HFF-Myc (cell line): ENCODE data around the gene IGIP.
A peak's percentile ranks its signal among the peaks of the same experiment; 100 is the strongest.
"Not testable (repeated sequence)": the region's sequence is repeated elsewhere in the genome, so short reads cannot be mapped to it uniquely, and the experiment has no call there.

Experiments
- DNase-seq: peaks from one replicate; pipeline ENCODE4 v3.0.0-alpha.2; 2011; ENCODE audit warnings: low read depth; ENCODE audit errors: extremely low read depth
- H3K4me3 ChIP-seq: replicated peaks from 2 replicates; pipeline ENCODE4 v1.5.1; 2011; ENCODE audit warnings: low read depth, mild to moderate bottlenecking, control low read depth, low read length
- TF ChIP-seq, protein P1 (sequence below): IDR thresholded peaks from 2 replicates; pipeline ENCODE4 v1.5.1; 2012; ENCODE audit warnings: mild to moderate bottlenecking, low read depth, low read length, control low read depth; ENCODE audit errors: missing control alignments

IGIP gene

DNA sequence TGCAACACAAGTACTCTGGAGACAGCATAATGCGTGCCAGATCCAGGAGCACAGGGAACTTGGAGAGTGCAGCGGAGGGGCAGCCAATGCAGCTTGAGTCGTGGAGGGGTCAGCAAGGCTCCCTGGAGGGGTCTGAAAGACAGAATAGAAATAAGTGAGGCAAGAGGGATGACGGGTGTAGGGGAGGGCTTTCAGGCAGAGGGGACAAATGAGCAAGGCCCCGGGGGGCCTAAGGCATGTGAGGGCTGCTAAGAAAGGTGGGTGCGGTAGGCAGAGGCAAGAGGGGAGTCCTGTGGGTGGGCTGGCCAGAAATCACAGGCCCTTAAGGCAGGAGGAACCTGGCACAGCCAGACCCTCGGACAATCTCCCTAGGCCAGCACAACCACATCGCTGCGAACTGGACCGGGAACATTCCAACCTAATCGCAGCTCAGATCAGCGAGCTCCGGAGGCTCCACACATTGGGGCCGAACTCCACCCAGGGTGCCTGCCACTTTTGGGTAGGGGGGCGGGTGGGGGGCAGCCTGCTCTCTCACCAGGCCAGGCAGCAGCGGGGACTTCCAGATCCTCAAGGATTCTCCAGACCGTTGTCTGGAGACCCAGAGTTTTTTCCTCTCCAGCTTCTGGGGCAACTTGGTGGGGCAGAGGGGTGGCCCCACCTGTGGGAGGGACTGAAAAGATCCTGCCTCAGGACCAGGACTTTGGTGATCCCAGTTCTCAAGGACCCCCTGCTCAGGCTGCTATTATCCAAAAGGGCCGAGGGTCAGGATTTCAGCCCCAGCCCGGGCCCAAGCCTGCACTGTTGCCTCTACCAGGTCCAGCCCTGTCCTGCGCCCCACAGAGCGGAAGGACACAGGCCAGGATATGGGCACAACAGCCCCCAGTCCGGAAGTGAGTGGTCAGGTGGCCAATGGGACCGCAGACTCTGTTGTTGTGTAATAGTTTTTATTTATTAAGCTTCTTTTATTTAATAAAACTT lies 26.6 kb downstream of the IGIP start:
- H3K4me3 ChIP-seq, result no peak overlapping the region
- no peak for DNase-seq
- TF ChIP-seq, protein P1, sequence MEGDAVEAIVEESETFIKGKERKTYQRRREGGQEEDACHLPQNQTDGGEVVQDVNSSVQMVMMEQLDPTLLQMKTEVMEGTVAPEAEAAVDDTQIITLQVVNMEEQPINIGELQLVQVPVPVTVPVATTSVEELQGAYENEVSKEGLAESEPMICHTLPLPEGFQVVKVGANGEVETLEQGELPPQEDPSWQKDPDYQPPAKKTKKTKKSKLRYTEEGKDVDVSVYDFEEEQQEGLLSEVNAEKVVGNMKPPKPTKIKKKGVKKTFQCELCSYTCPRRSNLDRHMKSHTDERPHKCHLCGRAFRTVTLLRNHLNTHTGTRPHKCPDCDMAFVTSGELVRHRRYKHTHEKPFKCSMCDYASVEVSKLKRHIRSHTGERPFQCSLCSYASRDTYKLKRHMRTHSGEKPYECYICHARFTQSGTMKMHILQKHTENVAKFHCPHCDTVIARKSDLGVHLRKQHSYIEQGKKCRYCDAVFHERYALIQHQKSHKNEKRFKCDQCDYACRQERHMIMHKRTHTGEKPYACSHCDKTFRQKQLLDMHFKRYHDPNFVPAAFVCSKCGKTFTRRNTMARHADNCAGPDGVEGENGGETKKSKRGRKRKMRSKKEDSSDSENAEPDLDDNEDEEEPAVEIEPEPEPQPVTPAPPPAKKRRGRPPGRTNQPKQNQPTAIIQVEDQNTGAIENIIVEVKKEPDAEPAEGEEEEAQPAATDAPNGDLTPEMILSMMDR, result no peak

DNA sequence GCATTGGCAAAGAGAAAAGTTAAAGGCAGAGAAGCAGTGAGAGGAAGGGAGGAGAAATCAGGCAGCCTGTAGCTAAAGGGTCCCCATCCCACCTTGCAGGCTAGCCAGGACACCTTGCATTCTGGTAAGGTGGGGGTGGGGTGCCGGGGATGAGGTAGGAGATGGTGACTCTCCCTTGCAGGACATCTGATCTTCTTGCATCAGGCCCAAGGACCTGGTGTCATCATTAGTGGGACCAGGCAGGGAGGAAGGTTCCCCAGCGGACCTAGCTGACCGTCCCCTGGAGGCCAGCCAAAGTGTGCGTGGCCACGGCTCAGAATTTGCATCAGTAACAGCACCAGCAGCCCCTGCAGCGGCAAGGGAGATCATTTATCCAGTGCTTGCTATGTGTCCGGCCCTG lies 27.5 kb downstream of the IGIP start:
- H3K4me3 ChIP-seq, result no peak overlapping the region
- TF ChIP-seq, protein P1, result no peak
- no peak for DNase-seq

DNA sequence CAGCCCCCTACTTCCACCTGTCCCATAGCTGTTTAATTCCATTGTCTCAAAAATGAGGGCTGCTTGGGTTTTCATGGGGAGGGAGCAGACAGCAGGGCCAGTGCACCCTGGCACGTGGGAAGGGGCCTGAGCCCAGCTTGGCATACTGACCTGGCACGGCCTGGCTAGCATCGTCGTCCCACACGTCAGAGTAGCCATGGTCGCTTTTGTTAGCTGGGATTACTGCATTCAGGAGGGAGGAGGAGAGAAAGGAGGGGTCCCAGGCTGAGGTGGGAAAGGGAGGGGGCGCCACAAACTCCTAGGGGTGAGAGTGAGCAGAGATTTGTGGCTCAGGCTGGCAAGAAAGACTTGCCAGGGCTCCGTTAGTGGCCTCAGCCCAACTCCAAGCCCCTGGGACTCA lies 28.2 kb downstream of the IGIP start:
- TF ChIP-seq, protein P1, result no peak
- no peak overlapping the region for H3K4me3 ChIP-seq
- no peak for DNase-seq

DNA sequence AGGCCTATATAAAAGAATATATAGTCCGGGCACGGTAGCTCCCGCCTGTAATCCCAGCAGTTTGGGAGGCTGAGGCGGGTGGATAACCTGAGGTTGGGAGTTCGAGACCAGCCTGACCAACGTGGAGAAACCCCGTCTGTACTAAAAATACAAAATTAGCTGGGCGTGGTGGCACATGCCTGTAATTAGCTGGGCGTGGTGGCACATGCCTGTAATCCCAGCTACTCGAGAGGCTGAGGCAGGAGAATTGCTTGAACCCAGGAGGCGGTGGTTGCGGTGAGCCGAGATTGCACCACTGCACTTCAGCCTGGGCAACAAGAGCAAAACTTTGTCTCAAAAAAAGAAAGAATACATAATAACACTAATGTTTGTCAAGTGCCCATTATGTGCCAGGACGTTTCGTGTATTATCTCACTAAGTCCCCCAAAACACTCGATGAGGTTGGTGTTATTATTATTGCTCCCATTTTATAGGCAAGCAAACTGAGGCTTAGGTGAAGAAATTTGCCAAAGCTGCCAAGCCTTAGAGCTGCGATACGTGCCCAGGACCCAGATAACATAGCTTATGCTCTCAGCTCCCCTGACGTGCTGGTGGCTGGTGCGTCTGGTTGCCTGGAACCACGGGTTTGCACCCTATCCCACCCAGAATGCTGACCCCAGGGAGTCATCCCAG lies 29.1 kb downstream of the IGIP start:
- not testable (repeated sequence) for H3K4me3 ChIP-seq, DNase-seq

DNA sequence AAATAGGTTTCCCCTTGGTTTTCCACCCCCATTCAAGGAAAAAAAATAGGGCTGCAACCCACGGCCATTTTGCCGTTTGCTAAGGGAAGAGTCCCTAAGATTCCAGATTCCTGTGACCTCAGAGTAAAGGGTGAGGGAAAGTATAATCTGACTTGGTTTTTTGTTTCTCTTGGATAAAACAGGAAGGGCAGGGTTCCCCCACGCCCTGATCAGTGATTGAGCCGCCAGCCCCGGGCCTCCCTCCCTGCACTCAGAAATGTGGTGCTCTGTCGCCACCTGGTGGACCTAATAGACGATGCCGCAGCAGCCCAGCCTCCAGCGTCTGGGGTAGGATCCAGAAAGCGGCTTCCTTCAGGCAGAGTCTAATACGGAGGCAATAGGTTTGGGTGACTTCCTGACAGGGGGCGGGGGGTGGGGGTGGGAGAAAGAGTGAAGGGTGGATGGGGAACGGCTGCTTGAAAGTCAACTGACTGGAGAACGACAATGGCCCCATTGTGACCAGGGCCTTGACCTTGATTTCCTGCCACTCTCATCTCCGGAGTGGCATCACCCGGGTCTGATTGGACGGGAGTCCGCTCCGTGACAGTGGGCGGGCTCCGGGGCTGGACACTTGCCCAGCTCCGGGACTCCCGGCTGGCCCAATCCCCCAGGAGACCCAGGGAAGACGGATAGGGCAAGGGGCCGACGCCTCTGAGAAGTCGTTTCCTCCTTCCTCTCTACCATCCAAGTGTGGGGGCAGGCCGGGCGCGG lies 31.5 kb downstream of the IGIP start:
- peak overlapping the region; percentile 7; the same call in 1 of the 2 replicates for H3K4me3 ChIP-seq
- DNase-seq, result peak; percentile 51
- TF ChIP-seq, protein P1, result peak; percentile 82

DNA sequence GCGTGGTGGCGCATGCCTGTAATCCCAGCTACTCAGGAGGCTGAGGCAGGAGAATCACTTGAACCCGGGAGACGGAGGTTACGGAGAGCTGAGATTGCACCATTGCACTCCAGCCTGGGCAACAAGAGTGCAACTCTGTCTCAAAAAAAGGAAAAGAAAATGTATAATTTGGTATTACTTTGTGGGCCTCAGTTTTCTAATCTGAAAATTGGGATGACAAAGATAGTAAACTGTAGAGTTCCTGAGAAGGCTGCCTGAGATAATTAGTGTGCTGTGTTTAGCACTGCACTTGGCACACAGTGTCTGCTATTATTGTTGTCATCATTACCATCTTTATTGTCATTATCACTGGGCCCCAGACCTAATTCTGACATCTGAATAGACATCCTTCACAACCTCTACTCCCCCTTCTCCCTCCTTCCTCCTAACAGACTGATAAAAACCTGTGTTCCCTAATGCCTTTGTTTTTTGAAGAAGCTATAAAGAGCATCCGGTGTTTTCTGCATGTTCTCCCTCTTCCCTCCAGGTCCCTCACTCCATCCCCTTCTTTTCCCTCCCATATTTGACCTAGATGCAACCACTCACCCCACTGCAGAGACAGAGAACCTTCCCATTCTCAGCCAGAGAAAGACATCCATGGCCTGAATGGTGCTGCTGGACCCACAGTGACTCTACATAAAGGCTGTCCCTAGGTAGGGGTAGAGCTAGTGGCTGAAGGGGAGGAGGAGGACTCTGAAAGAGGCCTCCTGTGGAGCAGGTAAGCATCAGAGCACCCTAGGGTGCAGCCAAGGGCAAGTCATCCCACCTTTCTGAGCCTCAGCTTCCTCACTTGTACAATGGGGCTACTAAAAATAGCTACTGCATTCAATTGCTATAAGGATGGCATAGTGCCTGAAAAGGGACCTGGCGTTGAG lies 33.5 kb downstream of the IGIP start:
- TF ChIP-seq, protein P1, result no peak
- DNase-seq, result no peak
- H3K4me3 ChIP-seq, result no peak overlapping the region
